ENCODE results near the gene TCF3.

DNA sequence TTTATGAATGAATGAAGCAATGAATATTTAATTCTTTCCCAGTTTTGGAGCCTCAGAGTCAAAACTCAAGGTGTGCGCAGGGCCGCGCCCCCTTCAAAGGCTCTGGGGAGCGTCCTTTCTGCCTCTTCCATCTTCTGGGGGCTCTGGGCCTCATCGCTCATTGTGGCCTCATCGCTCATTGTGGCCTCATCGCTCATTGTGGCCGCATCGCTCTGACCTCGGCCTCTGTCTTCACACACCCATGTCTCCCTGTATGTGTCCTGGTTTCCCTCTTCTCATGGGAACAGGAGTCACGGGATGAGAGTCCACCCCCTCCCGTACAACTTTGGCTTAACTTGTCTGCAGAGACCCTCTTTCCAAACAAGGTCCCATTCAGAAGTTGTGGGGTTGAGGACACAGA, 81.1 kb downstream of the TCF3 start:
- no peak for TF ChIP-seq ZNF274 (IDR thresholded peaks at IDR 0.05; ENCODE audit: low read depth, low read length)
- TF ChIP-seq SUZ12 (IDR thresholded peaks at IDR 0.05; ENCODE audit: extremely low read depth, insufficient read depth, insufficient read length), result no peak
